Colonic mucosa (tissue), 4 donors: ENCODE data around the gene G3BP1. TPM values are rescaled to one million over a fixed set of nuclear protein-coding genes. Genes with fewer than 3 reads are reported as not detected.
"Not testable (repeated sequence)": the region's sequence is repeated elsewhere in the genome, so short reads cannot be mapped to it uniquely, and the experiment has no call there.

ENCODE experiments used
- DNase-seq: peaks from one replicate; pipeline ENCODE4 v3.0.0-alpha.2; 2020
- H3K27ac ChIP-seq: fragments of 200-600 bp; one replicate; pipeline ENCODE4 v1.8.0; 2021
- H3K27me3 ChIP-seq: fragments of 200-600 bp; one replicate; pipeline ENCODE4 v1.8.0; 2021
- H3K36me3 ChIP-seq: fragments of 200-600 bp; one replicate; pipeline ENCODE4 v1.8.0; 2021
- H3K4me1 ChIP-seq: fragments of 200-600 bp; one replicate; pipeline ENCODE4 v1.8.0; 2021; ENCODE audit warnings: mild to moderate bottlenecking
- H3K4me3 ChIP-seq: fragments of 200-600 bp; one replicate; pipeline ENCODE4 v1.8.0; 2021
- H3K9ac ChIP-seq, 2 donors: one replicate each; pipeline ENCODE4 v1.7.0; 2013; ENCODE audit warnings: control low read depth in 2 of 2, low read depth in 2 of 2, low read length in 2 of 2
- H3K9me3 ChIP-seq: fragments of 200-600 bp; one replicate; pipeline ENCODE4 v1.8.0; 2021
- intact Hi-C: fragments of 100-400 bp; cut with DNase I; formaldehyde crosslinking; loops from one replicate; pipeline ENCODE4 v1.14.1; 2022
- total RNA-seq, 2 donors: library from RNA; stranded (reverse); fragmentation: NEBNext Ultra II Directional in 1 of 2; extraction: Animal tissue kit (Norgen Biotek cat#: 25700) in 1 of 2; gene quantifications; one replicate each; pipeline ENCODE4 v1.2.1, GENCODE V29; 2021
- TF ChIP-seq, protein P1 (sequence below): fragments of 200-600 bp; IDR thresholded peaks from one replicate; pipeline ENCODE4 v1.8.0; 2022; ENCODE audit warnings: antibody characterized with exemption, mild to moderate bottlenecking
- donor health status: healthy.
- donor health status: DM: no; HTN: no; CAD: no.
- donor health status: DM: no; HTN: no; CAD: no.

G3BP1 gene
- total RNA-seq, 2 donors from 2014 or later, result 136 to 203 TPM

- no peaks in the 10 kb centered on the region for H3K9me3 ChIP-seq
- H3K4me1 ChIP-seq, result no peaks in the 10 kb centered on the region
- H3K36me3 ChIP-seq, result no peaks in the 10 kb centered on the region
- H3K27me3 ChIP-seq, result no peaks in the 10 kb centered on the region
- intact Hi-C loops, result no loop called here
- DNase-seq, result no peak
- no peak overlapping the region for H3K4me3 ChIP-seq
- H3K9ac ChIP-seq, result no peak overlapping the region
- TF ChIP-seq, protein P1, sequence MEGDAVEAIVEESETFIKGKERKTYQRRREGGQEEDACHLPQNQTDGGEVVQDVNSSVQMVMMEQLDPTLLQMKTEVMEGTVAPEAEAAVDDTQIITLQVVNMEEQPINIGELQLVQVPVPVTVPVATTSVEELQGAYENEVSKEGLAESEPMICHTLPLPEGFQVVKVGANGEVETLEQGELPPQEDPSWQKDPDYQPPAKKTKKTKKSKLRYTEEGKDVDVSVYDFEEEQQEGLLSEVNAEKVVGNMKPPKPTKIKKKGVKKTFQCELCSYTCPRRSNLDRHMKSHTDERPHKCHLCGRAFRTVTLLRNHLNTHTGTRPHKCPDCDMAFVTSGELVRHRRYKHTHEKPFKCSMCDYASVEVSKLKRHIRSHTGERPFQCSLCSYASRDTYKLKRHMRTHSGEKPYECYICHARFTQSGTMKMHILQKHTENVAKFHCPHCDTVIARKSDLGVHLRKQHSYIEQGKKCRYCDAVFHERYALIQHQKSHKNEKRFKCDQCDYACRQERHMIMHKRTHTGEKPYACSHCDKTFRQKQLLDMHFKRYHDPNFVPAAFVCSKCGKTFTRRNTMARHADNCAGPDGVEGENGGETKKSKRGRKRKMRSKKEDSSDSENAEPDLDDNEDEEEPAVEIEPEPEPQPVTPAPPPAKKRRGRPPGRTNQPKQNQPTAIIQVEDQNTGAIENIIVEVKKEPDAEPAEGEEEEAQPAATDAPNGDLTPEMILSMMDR, result no peak
- H3K27ac ChIP-seq, result no peak overlapping the region
Measured at GRCh38 chr5:151846765-151847164, 75.0 kb downstream of the G3BP1 start.

- no peak overlapping the region for H3K9ac ChIP-seq
- H3K27ac ChIP-seq, result no peak overlapping the region
- H3K4me3 ChIP-seq, result no peak overlapping the region
- DNase-seq, result no peak
- H3K9me3 ChIP-seq, result no peaks in the 10 kb centered on the region
- no peaks in the 10 kb centered on the region for H3K27me3 ChIP-seq
- TF ChIP-seq, protein P1, result no peak
- intact Hi-C loops, result no loop called here
- H3K4me1 ChIP-seq, result no peaks in the 10 kb centered on the region
- no peaks in the 10 kb centered on the region for H3K36me3 ChIP-seq
Measured at GRCh38 chr5:151847871-151848270, 76.1 kb downstream of the G3BP1 start.

DNA sequence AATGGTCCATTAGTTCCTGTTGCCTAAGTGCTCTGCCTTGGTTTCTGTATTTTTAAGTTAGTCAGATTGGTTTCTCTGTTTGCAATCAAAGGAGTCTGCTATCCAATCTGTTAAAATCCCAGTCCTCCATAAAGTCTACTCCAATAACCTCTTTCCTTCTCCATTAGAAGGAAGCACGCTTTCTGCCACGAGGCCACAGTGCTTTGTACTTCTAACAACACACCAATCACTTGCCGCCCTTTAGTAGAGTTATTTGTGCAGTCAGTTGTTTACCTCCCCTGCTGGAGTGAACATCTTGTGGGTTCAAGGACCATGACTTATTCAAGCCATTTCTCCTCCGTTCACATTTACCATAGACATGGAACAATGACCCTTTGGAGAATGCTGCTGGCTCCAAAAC is 83.9 kb downstream of the G3BP1 start:
- Histone ChIP-seq H3K36me3 (no peaks in the 10 kb centered on the region), H3K9me3 (no peaks in the 10 kb centered on the region), H3K27me3 (no peaks in the 10 kb centered on the region), H3K4me3 (no peak overlapping the region), H3K27ac (no peak overlapping the region), H3K9ac (no peak overlapping the region), H3K4me1 (no peaks in the 10 kb centered on the region)
- intact Hi-C loops, result no loop called here
- no peak for DNase-seq
- TF ChIP-seq, protein P1, result no peak

DNA sequence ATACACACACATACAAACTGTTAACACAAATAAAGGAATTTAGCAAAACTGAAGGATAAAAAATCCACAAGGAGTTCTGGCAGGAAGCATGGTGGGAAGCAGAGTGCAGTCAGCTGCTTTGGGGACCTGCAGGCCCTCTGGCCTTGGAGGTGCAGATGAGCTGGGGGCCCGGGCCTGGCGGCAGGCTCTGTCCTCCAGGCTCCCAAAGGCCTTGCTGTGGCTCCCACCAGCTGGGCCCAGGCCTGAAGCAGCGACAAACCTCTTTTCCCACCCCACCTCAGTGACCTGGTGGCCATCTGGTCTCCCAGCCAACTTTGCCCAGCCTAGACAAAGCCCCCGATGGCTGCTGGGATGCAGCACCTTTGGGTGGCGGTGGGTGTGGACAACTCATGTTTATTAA is 85.1 kb downstream of the G3BP1 start:
- TF ChIP-seq, protein P1, result no peak
- Histone ChIP-seq H3K27ac (no peak overlapping the region), H3K27me3 (no peaks in the 10 kb centered on the region), H3K9me3 (no peaks in the 10 kb centered on the region), H3K36me3 (no peaks in the 10 kb centered on the region), H3K9ac (no peak overlapping the region), H3K4me3 (no peak overlapping the region), H3K4me1 (no peaks in the 10 kb centered on the region)
- no peak for DNase-seq
- intact Hi-C loops, result no loop called here

DNA sequence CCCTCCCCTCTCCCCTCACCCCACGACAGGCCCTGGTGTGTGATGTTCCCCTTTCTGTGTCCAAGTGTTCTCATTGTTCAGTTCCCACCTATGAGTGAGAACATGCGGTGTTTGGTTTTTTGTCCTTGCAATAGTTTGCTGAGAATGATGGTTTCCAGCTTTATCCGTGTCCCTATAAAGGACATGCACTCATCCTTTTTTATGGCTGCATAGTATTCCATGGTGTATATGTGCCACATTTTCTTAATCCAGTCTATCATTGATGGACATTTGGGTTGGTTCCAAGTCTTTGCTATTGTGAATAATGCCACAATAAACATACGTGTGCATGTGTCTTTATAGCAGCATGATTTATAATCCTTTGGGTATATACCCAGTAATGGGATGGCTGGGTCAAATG is 89.1 kb downstream of the G3BP1 start:
- H3K4me3 ChIP-seq, H3K9ac ChIP-seq, H3K4me1 ChIP-seq, H3K27me3 ChIP-seq, H3K27ac ChIP-seq, H3K36me3 ChIP-seq, intact Hi-C loops, H3K9me3 ChIP-seq, DNase-seq: not testable (repeated sequence)

Other genes starting within 250 kb of the G3BP1 start
- not detected for gene FAT2, start 180.6 kb upstream of the G3BP1 start, total RNA-seq
- gene SPARC, start 85.0 kb upstream of the G3BP1 start, total RNA-seq, result 100 to 1,000 TPM; 107 to 258 TPM
- 10 to 100 TPM; 54.6 to 62.4 TPM for gene ATOX1, start 13.3 kb upstream of the G3BP1 start, total RNA-seq
- not detected for gene GLRA1, start 152.9 kb downstream of the G3BP1 start, total RNA-seq